GM19463 (cell line): ENCODE data around the gene ETV6.
A peak's percentile ranks its signal among the peaks of the same experiment; 100 is the strongest.

ENCODE experiments used
- ATAC-seq: cut with Tn5 transposase; IDR thresholded peaks from one replicate; pipeline ENCODE4 v1.9.1; 2021; ENCODE audit warnings: mild to moderate bottlenecking, moderate library complexity; ENCODE audit not compliant: unreplicated experiment

ETV6 gene

GRCh38 chr12:11732023-11732422 is 82.5 kb downstream of the ETV6 start:
- no peak for ATAC-seq

GRCh38 chr12:11732715-11733114 is 83.2 kb downstream of the ETV6 start:
- ATAC-seq, result no peak

GRCh38 chr12:11734580-11735180 is 85.2 kb downstream of the ETV6 start:
- ATAC-seq, result no peak

GRCh38 chr12:11738450-11738849 is 89.0 kb downstream of the ETV6 start:
- no peak for ATAC-seq

- ATAC-seq, result no peak
Observed at GRCh38 chr12:11739980-11740577, 90.6 kb downstream of the ETV6 start.

- no peak for ATAC-seq
Observed at GRCh38 chr12:11741434-11742092, 92.1 kb downstream of the ETV6 start.

GRCh38 chr12:11743423-11744409 is 94.2 kb downstream of the ETV6 start:
- ATAC-seq, result no peak

- no peak for ATAC-seq
Observed at GRCh38 chr12:11744410-11744801, 94.9 kb downstream of the ETV6 start.

- ATAC-seq, result no peak
Observed at GRCh38 chr12:11745113-11745512, 95.6 kb downstream of the ETV6 start.

GRCh38 chr12:11746024-11746771 is 96.7 kb downstream of the ETV6 start:
- ATAC-seq, result peak; percentile 37

GRCh38 chr12:11746940-11747716 is 97.7 kb downstream of the ETV6 start:
- peak; percentile 23 for ATAC-seq

GRCh38 chr12:11747969-11748368 is 98.5 kb downstream of the ETV6 start:
- ATAC-seq, result no peak

- ATAC-seq, result no peak
Observed at GRCh38 chr12:11748903-11749302, 99.4 kb downstream of the ETV6 start.

GRCh38 chr12:11749943-11750690 is 100.6 kb downstream of the ETV6 start:
- peak; percentile 49 for ATAC-seq

- no peak for ATAC-seq
Observed at GRCh38 chr12:11752403-11753149, 103.1 kb downstream of the ETV6 start.

- no peak for ATAC-seq
Observed at GRCh38 chr12:11753150-11753499, 103.7 kb downstream of the ETV6 start.

- ATAC-seq, result no peak
Observed at GRCh38 chr12:11753826-11754225, 104.4 kb downstream of the ETV6 start.

- ATAC-seq, result no peak
Observed at GRCh38 chr12:11754256-11754655, 104.8 kb downstream of the ETV6 start.
